AG09309 (cell line): ENCODE data around the gene MILR1.

ENCODE experiments used
- DNase-seq: peaks from one replicate; pipeline ENCODE4 v3.0.0-alpha.2; 2010; ENCODE audit warnings: low read depth
- H3K4me3 ChIP-seq: 2 replicates; pipeline ENCODE4 v1.5.1; 2011; ENCODE audit warnings: mild to moderate bottlenecking, low read depth, low read length, moderate library complexity; ENCODE audit not compliant: control insufficient read depth
- CTCF ChIP-seq: IDR thresholded peaks from 2 replicates; pipeline ENCODE4 v1.5.1; 2011; ENCODE audit warnings: mild to moderate bottlenecking, low read depth, low read length, inconsistent platforms; ENCODE audit not compliant: insufficient read depth, control insufficient read depth; ENCODE audit errors: missing control alignments

MILR1 gene

GRCh38 chr17:64505340-64506200 lies 56.7 kb downstream of the MILR1 start:
- peak overlapping the region; percentile 97 for H3K4me3 ChIP-seq
- peak; percentile 55 for DNase-seq
- no peak for TF ChIP-seq CTCF

- DNase-seq: peak; percentile 86
- H3K4me3 ChIP-seq: peak within 1 kb of the TSS; percentile 97
- no peak for TF ChIP-seq CTCF
Measured at GRCh38 chr17:64506201-64506575, 57.3 kb downstream of the MILR1 start, which contains the start of gene DDX5. Gene DDX5, minus strand, starts transcription at chr17:64506289. Its CDS starts 170 bp downstream, at chr17:64506119.

GRCh38 chr17:64506576-64507412 lies 57.9 kb downstream of the MILR1 start, which contains the start of gene CEP95:
Gene CEP95, plus strand, starts transcription at chr17:64506977. Its CDS starts 121 bp downstream, at chr17:64507098.
- no peak for TF ChIP-seq CTCF
- peak within 1 kb of the TSS; percentile 97 for H3K4me3 ChIP-seq
- DNase-seq: peak; percentile 98

- peak; percentile 53 for TF ChIP-seq CTCF
- peak overlapping the region; percentile 97 for H3K4me3 ChIP-seq
- DNase-seq: peak; percentile 43
Measured at GRCh38 chr17:64507413-64507782, 58.5 kb downstream of the MILR1 start.

GRCh38 chr17:64508683-64509082 lies 59.8 kb downstream of the MILR1 start:
- no peak for TF ChIP-seq CTCF
- H3K4me3 ChIP-seq: peak overlapping the region; percentile 97; the same call in 1 of the 2 replicates
- DNase-seq: no peak

- H3K4me3 ChIP-seq: no peak overlapping the region
- DNase-seq: no peak
- no peak for TF ChIP-seq CTCF
Measured at GRCh38 chr17:64509179-64509578, 60.3 kb downstream of the MILR1 start.
